Activated CD8-positive, alpha-beta memory T cell treated with anti-CD3 and anti-CD28 coated beads, Interleukin-2, amount 50 U/mL, for 4 hours (primary cell): ENCODE results near the gene SENP7.
"Not testable (repeated sequence)": the region's sequence is repeated elsewhere in the genome, so short reads cannot be mapped to it uniquely, and the experiment has no call there.

Experiments used
- DNase-seq: peaks from one replicate; pipeline ENCODE4 v3.0.0-alpha.2; 2020

The SENP7 gene

GRCh38 chr3:101438641-101439040, 74.4 kb downstream of the SENP7 start:
- DNase-seq, result not testable (repeated sequence)

GRCh38 chr3:101433652-101434051, 79.4 kb downstream of the SENP7 start:
- DNase-seq, result no peak

GRCh38 chr3:101423984-101424888, 88.8 kb downstream of the SENP7 start:
- DNase-seq, result no peak

GRCh38 chr3:101418851-101419250, 94.2 kb downstream of the SENP7 start:
- no peak for DNase-seq

- DNase-seq, result no peak
Measured at GRCh38 chr3:101414121-101414520, 98.9 kb downstream of the SENP7 start.

GRCh38 chr3:101413656-101414055, 99.4 kb downstream of the SENP7 start:
- DNase-seq, result no peak

- DNase-seq, result no peak
Measured at GRCh38 chr3:101391413-101391950, 121.5 kb downstream of the SENP7 start.

DNA sequence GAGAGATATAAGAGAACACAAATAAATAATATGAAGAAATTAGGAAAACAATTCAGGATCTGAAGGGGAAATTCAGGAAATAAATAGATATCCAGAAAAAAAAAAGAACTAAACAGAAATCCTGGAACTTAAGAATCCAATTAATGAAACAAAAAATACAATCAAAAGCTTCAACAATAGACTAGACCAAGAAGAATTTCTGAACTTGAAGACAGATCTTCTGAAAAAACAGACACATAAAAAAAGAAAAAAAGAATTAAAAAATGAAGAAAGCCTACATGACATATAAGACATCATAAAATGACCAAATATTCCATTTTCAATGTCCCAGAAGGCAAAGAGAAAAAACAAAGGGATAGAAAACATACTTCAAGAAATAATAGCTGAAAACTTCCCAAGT, 124.3 kb downstream of the SENP7 start:
- DNase-seq, result no peak

DNA sequence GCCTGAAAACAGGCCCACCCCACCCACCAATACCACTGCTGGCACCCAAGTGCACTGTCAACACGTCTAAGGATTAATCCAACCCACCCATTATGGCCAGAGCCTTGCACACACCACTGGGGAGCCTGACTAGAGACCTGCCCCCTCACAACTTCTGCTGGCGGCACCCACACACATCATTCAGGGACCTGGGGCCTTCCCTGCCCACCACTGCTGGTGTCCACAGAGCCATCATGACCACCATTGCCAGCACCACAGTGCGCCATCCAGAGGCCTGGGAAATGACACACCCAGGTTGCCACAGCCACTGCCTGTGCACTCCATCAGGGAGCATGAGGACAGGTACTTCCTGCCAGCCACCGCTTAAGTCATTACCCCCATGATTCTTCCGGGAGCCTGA, 125.7 kb downstream of the SENP7 start:
- DNase-seq, result no peak

- DNase-seq, result no peak
Measured at GRCh38 chr3:101384426-101384825, 128.6 kb downstream of the SENP7 start.

- DNase-seq, result no peak
Measured at GRCh38 chr3:101383656-101384055, 129.4 kb downstream of the SENP7 start.

GRCh38 chr3:101383156-101383575, 129.8 kb downstream of the SENP7 start:
- DNase-seq, result no peak

- DNase-seq, result no peak
Measured at GRCh38 chr3:101381809-101382208, 131.2 kb downstream of the SENP7 start.

DNA sequence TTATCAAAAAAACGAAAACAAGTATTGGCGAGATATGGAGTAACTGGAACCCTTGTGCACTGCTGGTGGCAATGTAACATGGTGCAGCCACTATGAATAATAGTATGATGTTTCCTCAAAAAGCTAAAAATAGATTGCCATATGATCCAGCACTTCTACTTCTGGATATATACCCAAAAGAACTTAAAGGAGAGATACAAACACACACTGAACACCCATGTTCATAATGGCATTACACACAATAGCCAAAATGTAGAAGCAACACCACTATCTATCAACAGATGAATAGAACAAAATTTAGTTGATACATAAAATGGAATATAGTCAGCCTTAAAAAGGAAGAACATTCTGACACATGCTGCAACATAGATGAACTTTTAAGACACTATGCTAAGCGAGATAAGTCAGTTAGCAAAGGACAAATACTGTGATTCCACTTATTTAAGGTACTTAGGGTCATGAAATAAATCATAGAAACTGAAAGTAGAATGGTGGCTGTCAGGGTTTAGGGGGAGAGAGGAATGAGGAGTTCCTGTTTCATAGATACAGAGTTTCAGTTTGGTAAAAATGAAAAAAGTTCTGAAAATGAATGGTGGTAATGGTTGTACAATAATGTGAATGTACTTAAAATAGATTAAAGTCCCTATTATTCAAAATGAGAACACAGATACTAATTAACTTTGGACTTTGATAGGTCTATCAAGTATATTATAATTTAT, 133.2 kb downstream of the SENP7 start:
- DNase-seq, result no peak

DNA sequence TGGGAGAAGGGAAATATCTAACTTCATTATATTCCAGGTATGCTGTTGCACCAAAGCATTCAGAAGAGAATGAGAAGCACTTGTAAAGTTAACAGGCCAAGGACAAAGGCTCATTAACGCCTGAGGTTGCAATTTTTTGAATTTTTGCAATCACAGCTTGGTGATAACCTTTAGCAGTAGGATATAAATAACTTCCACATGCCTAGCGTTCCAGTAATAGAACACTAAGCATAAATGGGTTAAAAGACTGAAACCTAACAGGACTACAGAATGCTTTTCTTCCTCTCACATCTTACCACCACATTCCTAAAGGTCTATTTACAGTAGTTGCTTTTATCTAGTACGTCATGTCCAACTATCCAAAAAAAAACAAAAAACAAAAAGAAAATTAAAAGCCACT, 135.2 kb downstream of the SENP7 start:
- no peak for DNase-seq

GRCh38 chr3:101377209-101377608, 135.8 kb downstream of the SENP7 start:
- DNase-seq, result no peak

- DNase-seq, result no peak
Measured at GRCh38 chr3:101375586-101375985, 137.4 kb downstream of the SENP7 start.

- DNase-seq, result no peak
Measured at GRCh38 chr3:101362406-101362805, 150.6 kb downstream of the SENP7 start.

DNA sequence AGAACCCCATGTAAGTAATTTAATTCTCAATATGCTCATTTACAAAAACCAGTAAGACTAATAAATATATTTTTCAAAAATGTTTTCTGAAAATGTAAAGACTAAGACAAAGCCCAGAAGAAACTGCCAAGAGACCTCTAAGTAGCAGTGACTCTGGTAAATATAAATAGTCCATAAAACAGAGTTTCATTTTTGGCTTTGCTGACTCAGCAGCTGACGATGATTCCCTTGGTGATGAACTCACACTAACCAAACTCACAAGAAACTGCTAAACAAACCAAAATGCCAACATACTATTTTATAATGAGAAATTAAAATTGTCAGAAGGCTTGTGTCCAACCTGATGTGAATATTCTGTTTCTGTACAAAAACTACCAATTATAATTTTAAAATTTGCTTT, 161.2 kb downstream of the SENP7 start:
- no peak for DNase-seq

GRCh38 chr3:101340591-101340990, 172.4 kb downstream of the SENP7 start:
- no peak for DNase-seq

DNA sequence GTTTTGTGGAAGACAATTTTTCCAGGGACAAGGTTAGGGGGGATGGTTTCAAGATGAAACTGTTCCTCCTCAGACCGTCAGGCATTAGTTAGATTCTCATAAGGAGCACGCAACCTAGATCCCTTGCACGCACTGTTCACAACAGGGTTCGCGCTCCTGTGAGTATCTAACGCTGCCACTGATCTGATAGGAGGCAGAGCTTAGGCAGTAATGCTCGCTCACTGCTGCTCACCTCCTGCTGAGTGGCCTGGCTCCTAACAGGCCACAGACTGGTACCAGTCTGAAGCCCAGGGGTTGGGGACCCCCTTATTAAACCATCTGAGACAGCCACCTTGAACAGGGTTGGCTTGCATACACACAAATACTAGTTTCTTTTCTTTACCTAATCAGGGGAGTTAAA, 179.1 kb downstream of the SENP7 start:
- DNase-seq, result no peak

- no peak for DNase-seq
Measured at GRCh38 chr3:101329016-101329673, 183.9 kb downstream of the SENP7 start.

DNA sequence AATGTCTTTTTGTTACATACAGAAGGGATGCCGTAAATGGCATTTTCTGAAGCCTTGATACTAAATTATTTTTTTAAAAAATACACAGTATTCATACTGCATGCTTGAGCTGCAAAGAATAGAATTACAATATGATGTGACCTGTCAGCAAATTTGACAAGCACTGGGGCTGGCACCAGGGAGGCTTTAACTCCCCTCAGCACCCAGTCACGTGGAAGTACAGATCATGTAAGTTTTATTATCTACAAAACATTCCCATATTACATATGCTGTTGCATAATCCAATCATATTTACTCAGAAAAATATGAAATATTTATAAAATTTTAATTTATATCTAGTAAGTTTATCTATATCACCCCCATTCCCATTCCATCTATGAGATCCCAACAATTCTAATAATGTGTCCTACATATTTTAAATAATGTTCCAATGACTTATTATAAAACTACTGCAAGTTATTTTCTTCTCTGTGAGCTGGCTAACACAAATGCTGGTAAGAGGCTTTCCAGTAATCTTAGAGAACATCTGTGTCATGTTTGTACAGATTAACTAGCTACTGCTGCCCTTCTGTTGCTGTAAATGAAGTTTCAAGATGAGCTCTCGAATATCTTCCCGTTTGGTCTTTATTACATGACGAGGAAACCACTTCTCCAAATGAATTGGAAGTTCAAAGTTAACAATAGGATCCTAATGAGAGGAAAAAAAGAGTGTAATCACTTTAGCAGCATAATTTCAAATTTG, 187.4 kb downstream of the SENP7 start:
- DNase-seq, result no peak
